K562 (cell line): ENCODE measurements around the gene KCNC3. TPM values are rescaled to one million over a fixed set of nuclear protein-coding genes. Genes with fewer than 3 reads are reported as not detected.
A peak's percentile ranks its signal among the peaks of the same experiment; 100 is the strongest.

ENCODE experiments used
- KAT2B ChIP-seq: IDR thresholded peaks from one replicate; pipeline ENCODE4 v1.6.1; 2012; ENCODE audit warnings: low read depth, mild to moderate bottlenecking, control low read depth, inconsistent platforms, low read length, moderate library complexity
- MITF ChIP-seq: IDR thresholded peaks from 2 replicates; pipeline ENCODE4 v1.6.1; 2014; ENCODE audit warnings: antibody characterized with exemption
- PCBP1 ChIP-seq: fragments of 200-400 bp; formaldehyde crosslinking; IDR thresholded peaks from 2 replicates; pipeline ENCODE4 v1.6.1; 2018; ENCODE audit warnings: mild to moderate bottlenecking, low read depth, low read length; ENCODE audit not compliant: poor library complexity, severe bottlenecking
- POLR2H ChIP-seq: IDR thresholded peaks from 2 replicates; pipeline ENCODE4 v1.6.1; 2016; ENCODE audit warnings: missing genetic modification characterization, low read depth, mild to moderate bottlenecking, control low read depth, missing compliant biosample characterization, moderate library complexity
- TCF3 ChIP-seq: sonication (generic); formaldehyde crosslinking; IDR thresholded peaks from 2 replicates; pipeline ENCODE4 v1.4.0; 2020; ENCODE audit warnings: mild to moderate bottlenecking, missing genetic modification reagents
- ZNF347 ChIP-seq: fragments of 450-650 bp; formaldehyde crosslinking; IDR thresholded peaks from 2 replicates; pipeline ENCODE4 v1.4.0; 2020; ENCODE audit warnings: low read depth, mild to moderate bottlenecking, moderate library complexity
- ZNF445 ChIP-seq: fragments of 250-450 bp; sonication (Bioruptor Pico); IDR thresholded peaks from 2 replicates; pipeline ENCODE4 v1.4.0; 2020; ENCODE audit warnings: low read depth, mild to moderate bottlenecking, moderate library complexity
- ZNF561 ChIP-seq: fragments of 450-650 bp; formaldehyde crosslinking; conservative IDR thresholded peaks from 2 replicates; pipeline ENCODE4 v1.4.0; 2020; ENCODE audit warnings: mild to moderate bottlenecking, moderate library complexity
- polyA plus RNA-seq, 8 experiments: library from polyadenylated mRNA; depleted of rRNA in 4 of 8; stranded (reverse) in 5 of 8; unstranded in 3 of 8; fragments of >200 nt; fragmentation: Nextera tagmentation in 2 of 8; fragmentation: Illumina TruSeq in 1 of 8; extraction: Ambion mirVana in 2 of 8; extraction: Trizol in 1 of 8; gene quantifications; 2 replicates each; pipeline versions ENCODE4 v1.2.1 to v1.2.3, GENCODE V29; 2011 to 2014; ENCODE audit warnings: inconsistent platforms in 1 of 8, missing spikeins in 1 of 8
- total RNA-seq, 7 experiments: library from RNA; depleted of rRNA in 6 of 7; stranded (reverse); fragments of >200 nt in 6 of 7; fragmentation: Illumina TruSeq in 2 of 7; extraction: Trizol in 2 of 7; gene quantifications; 2 replicates each; pipeline versions ENCODE4 v1.2.1 to v1.2.3, GENCODE V29; 2011 to 2021; ENCODE audit warnings: low replicate concordance in 1 of 7
- TF ChIP-seq, protein P1 (sequence below): sonication (generic); formaldehyde crosslinking; IDR thresholded peaks from 2 replicates; pipeline ENCODE4 v1.8.0; 2022; ENCODE audit warnings: mild to moderate bottlenecking, missing genetic modification reagents, borderline replicate concordance
- TF ChIP-seq, protein P2 (sequence below), 2 experiments: fragments of 450-650 bp in 1 of 2; sonication (generic) in 1 of 2; formaldehyde crosslinking in 1 of 2; IDR thresholded peaks; 2 replicates each; pipeline versions ENCODE4 v1.7.1 to v1.9.0; 2016 to 2022; ENCODE audit warnings: inconsistent platforms in 1 of 2, mild to moderate bottlenecking in 1 of 2, missing genetic modification reagents in 1 of 2
- TF ChIP-seq, protein P3 (sequence below): fragments of 450-650 bp; IDR thresholded peaks from 2 replicates; pipeline ENCODE4 v1.6.1; 2017; ENCODE audit warnings: mild to moderate bottlenecking, moderate library complexity

The KCNC3 gene
- total and polyA plus RNA-seq, 9 of the 15 experiments (the other 6 are each of a cell fraction or from before 2014, with no cell fraction given): 0.03 to 26.2 (median 2.0) TPM

DNA sequence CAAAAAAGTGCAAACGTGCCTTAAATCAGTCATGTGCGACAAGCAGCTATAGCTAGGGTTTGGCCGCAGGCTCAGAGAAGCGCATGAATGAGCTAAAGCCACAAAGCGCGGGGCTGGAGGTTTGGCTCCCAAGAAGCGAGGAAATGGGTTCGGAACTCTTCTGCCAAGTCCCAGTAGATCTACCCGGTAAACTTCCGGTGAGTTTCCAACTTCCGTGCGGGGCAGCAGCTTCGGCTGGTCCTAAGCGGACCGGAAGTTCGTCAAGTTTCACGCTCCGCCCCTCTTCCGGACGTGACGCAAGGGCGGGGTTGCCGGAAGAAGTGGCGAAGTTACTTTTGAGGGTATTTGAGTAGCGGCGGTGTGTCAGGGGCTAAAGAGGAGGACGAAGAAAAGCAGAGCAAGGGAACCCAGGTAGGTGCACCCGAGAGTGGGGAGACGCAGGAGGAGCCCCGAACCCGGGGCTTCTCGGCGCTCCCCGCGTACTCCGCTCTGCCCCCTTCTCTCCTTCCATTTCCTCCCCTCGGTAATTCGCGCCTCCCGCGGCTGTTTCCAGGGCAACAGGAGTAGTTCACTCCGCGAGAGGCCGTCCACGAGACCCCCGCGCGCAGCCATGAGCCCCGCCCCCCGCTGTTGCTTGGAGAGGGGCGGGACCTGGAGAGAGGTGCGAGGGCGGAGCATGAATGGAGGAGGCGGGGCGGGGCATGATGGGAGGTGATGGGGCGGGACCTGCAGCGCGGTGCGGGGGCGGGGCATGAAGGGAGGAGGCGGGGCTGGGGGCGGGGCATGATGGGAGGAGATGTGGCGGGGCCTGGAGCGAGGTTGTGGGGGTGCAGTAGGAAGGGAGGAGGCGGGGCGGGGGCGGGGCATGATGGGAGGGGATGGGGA, 47.2 kb upstream of the KCNC3 start, which contains the start of gene NR1H2 (continued):
- TF ChIP-seq PCBP1 (peak; percentile 70), ZNF445 (CRISPR knock-in tag) (no peak), KAT2B (no peak), TCF3 (no peak; the same call in 1 of the 2 replicates), ZNF561 (CRISPR knock-in tag) (no peak), MITF (no peak), POLR2H (tag) (peak; percentile 89), ZNF347 (CRISPR knock-in tag) (no peak)
- TF ChIP-seq, protein P1, sequence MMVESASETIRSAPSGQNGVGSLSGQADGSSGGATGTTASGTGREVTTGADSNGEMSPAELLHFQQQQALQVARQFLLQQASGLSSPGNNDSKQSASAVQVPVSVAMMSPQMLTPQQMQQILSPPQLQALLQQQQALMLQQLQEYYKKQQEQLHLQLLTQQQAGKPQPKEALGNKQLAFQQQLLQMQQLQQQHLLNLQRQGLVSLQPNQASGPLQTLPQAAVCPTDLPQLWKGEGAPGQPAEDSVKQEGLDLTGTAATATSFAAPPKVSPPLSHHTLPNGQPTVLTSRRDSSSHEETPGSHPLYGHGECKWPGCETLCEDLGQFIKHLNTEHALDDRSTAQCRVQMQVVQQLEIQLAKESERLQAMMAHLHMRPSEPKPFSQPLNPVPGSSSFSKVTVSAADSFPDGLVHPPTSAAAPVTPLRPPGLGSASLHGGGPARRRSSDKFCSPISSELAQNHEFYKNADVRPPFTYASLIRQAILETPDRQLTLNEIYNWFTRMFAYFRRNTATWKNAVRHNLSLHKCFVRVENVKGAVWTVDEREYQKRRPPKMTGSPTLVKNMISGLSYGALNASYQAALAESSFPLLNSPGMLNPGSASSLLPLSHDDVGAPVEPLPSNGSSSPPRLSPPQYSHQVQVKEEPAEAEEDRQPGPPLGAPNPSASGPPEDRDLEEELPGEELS (CRISPR knock-in tag): 0 out of 2 replicates have a peak, but pooled peaks have one; percentile 43
- TF ChIP-seq, protein P2, sequence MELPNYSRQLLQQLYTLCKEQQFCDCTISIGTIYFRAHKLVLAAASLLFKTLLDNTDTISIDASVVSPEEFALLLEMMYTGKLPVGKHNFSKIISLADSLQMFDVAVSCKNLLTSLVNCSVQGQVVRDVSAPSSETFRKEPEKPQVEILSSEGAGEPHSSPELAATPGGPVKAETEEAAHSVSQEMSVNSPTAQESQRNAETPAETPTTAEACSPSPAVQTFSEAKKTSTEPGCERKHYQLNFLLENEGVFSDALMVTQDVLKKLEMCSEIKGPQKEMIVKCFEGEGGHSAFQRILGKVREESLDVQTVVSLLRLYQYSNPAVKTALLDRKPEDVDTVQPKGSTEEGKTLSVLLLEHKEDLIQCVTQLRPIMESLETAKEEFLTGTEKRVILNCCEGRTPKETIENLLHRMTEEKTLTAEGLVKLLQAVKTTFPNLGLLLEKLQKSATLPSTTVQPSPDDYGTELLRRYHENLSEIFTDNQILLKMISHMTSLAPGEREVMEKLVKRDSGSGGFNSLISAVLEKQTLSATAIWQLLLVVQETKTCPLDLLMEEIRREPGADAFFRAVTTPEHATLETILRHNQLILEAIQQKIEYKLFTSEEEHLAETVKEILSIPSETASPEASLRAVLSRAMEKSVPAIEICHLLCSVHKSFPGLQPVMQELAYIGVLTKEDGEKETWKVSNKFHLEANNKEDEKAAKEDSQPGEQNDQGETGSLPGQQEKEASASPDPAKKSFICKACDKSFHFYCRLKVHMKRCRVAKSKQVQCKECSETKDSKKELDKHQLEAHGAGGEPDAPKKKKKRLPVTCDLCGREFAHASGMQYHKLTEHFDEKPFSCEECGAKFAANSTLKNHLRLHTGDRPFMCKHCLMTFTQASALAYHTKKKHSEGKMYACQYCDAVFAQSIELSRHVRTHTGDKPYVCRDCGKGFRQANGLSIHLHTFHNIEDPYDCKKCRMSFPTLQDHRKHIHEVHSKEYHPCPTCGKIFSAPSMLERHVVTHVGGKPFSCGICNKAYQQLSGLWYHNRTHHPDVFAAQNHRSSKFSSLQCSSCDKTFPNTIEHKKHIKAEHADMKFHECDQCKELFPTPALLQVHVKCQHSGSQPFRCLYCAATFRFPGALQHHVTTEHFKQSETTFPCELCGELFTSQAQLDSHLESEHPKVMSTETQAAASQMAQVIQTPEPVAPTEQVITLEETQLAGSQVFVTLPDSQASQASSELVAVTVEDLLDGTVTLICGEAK (IDR thresholded peaks at IDR 0.05): peak; percentile 100
- TF ChIP-seq, protein P2 (CRISPR knock-in tag; IDR thresholded peaks at IDR 0.05): no peak
- TF ChIP-seq, protein P3, sequence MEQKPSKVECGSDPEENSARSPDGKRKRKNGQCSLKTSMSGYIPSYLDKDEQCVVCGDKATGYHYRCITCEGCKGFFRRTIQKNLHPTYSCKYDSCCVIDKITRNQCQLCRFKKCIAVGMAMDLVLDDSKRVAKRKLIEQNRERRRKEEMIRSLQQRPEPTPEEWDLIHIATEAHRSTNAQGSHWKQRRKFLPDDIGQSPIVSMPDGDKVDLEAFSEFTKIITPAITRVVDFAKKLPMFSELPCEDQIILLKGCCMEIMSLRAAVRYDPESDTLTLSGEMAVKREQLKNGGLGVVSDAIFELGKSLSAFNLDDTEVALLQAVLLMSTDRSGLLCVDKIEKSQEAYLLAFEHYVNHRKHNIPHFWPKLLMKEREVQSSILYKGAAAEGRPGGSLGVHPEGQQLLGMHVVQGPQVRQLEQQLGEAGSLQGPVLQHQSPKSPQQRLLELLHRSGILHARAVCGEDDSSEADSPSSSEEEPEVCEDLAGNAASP: no peak
